ENCODE data around the gene OTUD7B. TPM values are rescaled to one million over a fixed set of nuclear protein-coding genes. Genes with fewer than 3 reads are reported as not detected.
A peak's percentile ranks its signal among the peaks of the same experiment; 100 is the strongest.

OTUD7B gene
- total and polyA plus RNA-seq, 10 of the 15 experiments (the other 5 are each of a cell fraction or from before 2014, with no cell fraction given): 1.7 to 24.9 (median 6.6) TPM

- no peak for TF ChIP-seq SRF (IDR thresholded peaks at IDR 0.05; ENCODE audit: low read depth in 2 of 2, low read length in 2 of 2)
- TF ChIP-seq HDAC6 (IDR thresholded peaks at IDR 0.05; ENCODE audit: unreplicated experiment): no peak
- no peak for TF ChIP-seq NR2C2 (IDR thresholded peaks at IDR 0.05; ENCODE audit: borderline replicate concordance, control insufficient read depth, insufficient read length, low read depth)
- peak; percentile 100 for TF ChIP-seq NFIC (IDR thresholded peaks at IDR 0.05; ENCODE audit: low read depth, low read length)
- TF ChIP-seq MYC (IDR thresholded peaks at IDR 0.05; ENCODE audit: insufficient read depth, insufficient read length, insufficient replicate concordance, low read length, severe bottlenecking): no peak
- no peak for TF ChIP-seq BCLAF1 (IDR thresholded peaks at IDR 0.05)
- TF ChIP-seq POU2F2 (IDR thresholded peaks at IDR 0.05; ENCODE audit: borderline replicate concordance, low read depth, low read length): 0 out of 3 replicates have a peak, but pooled peaks have one; percentile 13
- TF ChIP-seq CBFB (IDR thresholded peaks at IDR 0.05; ENCODE audit: low read depth): peak; percentile 100
- peak; percentile 75 for TF ChIP-seq ATF7 (IDR thresholded peaks at IDR 0.05; ENCODE audit: low read depth)
- no peak for TF ChIP-seq ZBTB11 (CRISPR knock-in tag; IDR thresholded peaks at IDR 0.05)
- peak; percentile 80; the same call in 1 of the 2 replicates for TF ChIP-seq PAX5 (IDR thresholded peaks at IDR 0.05; ENCODE audit: borderline replicate concordance, low read depth, low read length)
- TF ChIP-seq TCF3 (IDR thresholded peaks at IDR 0.05; ENCODE audit: borderline replicate concordance, insufficient read depth, low read depth, low read length): no peak
- TF ChIP-seq ZNF207 (IDR thresholded peaks at IDR 0.05; ENCODE audit: borderline replicate concordance): no peak; the same call in 1 of the 2 replicates
- no peak for TF ChIP-seq USF2 (IDR thresholded peaks at IDR 0.05; ENCODE audit: borderline replicate concordance, low read depth, low read length)
- TF ChIP-seq CBX5 (IDR thresholded peaks at IDR 0.05; ENCODE audit: low read depth): no peak
- no peak for TF ChIP-seq SMAD5 (IDR thresholded peaks at IDR 0.05; ENCODE audit: low read depth)
- TF ChIP-seq ZNF217 (IDR thresholded peaks at IDR 0.05): peak; percentile 64; the same call in 1 of the 2 replicates
- peak; percentile 79; the same call in 1 of the 2 replicates for TF ChIP-seq STAT3 (IDR thresholded peaks at IDR 0.05; ENCODE audit: low read depth, low read length)
- TF ChIP-seq MTA2 (IDR thresholded peaks at IDR 0.05; ENCODE audit: low read depth): peak; percentile 92
- TF ChIP-seq CBX3 (IDR thresholded peaks at IDR 0.05; ENCODE audit: borderline replicate concordance, low read depth): no peak
- TF ChIP-seq NFXL1 (IDR thresholded peaks at IDR 0.05; ENCODE audit: borderline replicate concordance): no peak
- no peak for TF ChIP-seq POLR2AphosphoS2 (IDR thresholded peaks at IDR 0.05; ENCODE audit: low read depth, low read length)
Observed at GRCh38 chr1:149997585-149998262, 12.8 kb downstream of the OTUD7B start (continued).
